ENCODE measurements around the gene ADAMTS2.

GRCh38 chr5:179382486-179382885 is 37.2 kb upstream of the ADAMTS2 start:
- TF ChIP-seq CTCF (conservative IDR thresholded peaks at IDR 0.05 in 1 of 2, IDR thresholded peaks at IDR 0.05 in 1 of 2; ENCODE audit: low read depth in 1 of 2, low read length in 2 of 2) (no peak), EZH2 (IDR thresholded peaks at IDR 0.05; ENCODE audit: low read length, missing control alignments) (no peak)
